HG03135 (cell line): ENCODE data around the gene DPYD.

Experiments
- ATAC-seq: cut with Tn5 transposase; IDR thresholded peaks from one replicate; pipeline ENCODE4 v1.9.1; 2021; ENCODE audit warnings: mild to moderate bottlenecking, moderate library complexity; ENCODE audit not compliant: unreplicated experiment

DPYD gene

GRCh38 chr1:97069312-97069711 is 851.5 kb downstream of the DPYD start:
- ATAC-seq: no peak

- ATAC-seq: no peak
Observed at GRCh38 chr1:97066860-97067259, 854.0 kb downstream of the DPYD start.

- no peak for ATAC-seq
Observed at GRCh38 chr1:97063532-97063931, 857.3 kb downstream of the DPYD start.

GRCh38 chr1:97061604-97062003 is 859.2 kb downstream of the DPYD start:
- ATAC-seq: no peak

GRCh38 chr1:97056386-97056785 is 864.4 kb downstream of the DPYD start:
- ATAC-seq: no peak

GRCh38 chr1:97053268-97053667 is 867.6 kb downstream of the DPYD start:
- ATAC-seq: no peak

- no peak for ATAC-seq
Observed at GRCh38 chr1:97051823-97052222, 869.0 kb downstream of the DPYD start.

GRCh38 chr1:97050506-97050905 is 870.3 kb downstream of the DPYD start:
- no peak for ATAC-seq

- no peak for ATAC-seq
Observed at GRCh38 chr1:97047421-97047793, 873.4 kb downstream of the DPYD start.

GRCh38 chr1:97046765-97047420 is 873.9 kb downstream of the DPYD start:
- ATAC-seq: no peak

- no peak for ATAC-seq
Observed at GRCh38 chr1:97044159-97044760, 876.6 kb downstream of the DPYD start.

- ATAC-seq: no peak
Observed at GRCh38 chr1:97042551-97042950, 878.3 kb downstream of the DPYD start.

- ATAC-seq: no peak
Observed at GRCh38 chr1:97041026-97041425, 879.8 kb downstream of the DPYD start.

- no peak for ATAC-seq
Observed at GRCh38 chr1:97038410-97038809, 882.4 kb downstream of the DPYD start.

- ATAC-seq: no peak
Observed at GRCh38 chr1:97034651-97035050, 886.2 kb downstream of the DPYD start.

- no peak for ATAC-seq
Observed at GRCh38 chr1:97033949-97034348, 886.9 kb downstream of the DPYD start.
